HG03064 (cell line): Measurements from ENCODE around the gene DGKD.

Experiments
- ATAC-seq: cut with Tn5 transposase; IDR thresholded peaks from one replicate; pipeline ENCODE4 v1.9.1; 2021; ENCODE audit warnings: low read depth; ENCODE audit not compliant: unreplicated experiment

The DGKD gene

GRCh38 chr2:233455491-233455890, 101.2 kb downstream of the DGKD start:
- ATAC-seq = no peak

GRCh38 chr2:233456111-233456510, 101.8 kb downstream of the DGKD start:
- ATAC-seq = no peak

GRCh38 chr2:233456934-233457333, 102.6 kb downstream of the DGKD start:
- ATAC-seq = no peak

- ATAC-seq = no peak
Observed at GRCh38 chr2:233457356-233457755, 103.1 kb downstream of the DGKD start.

- ATAC-seq = no peak
Observed at GRCh38 chr2:233458031-233458610, 103.8 kb downstream of the DGKD start.

GRCh38 chr2:233458826-233459225, 104.5 kb downstream of the DGKD start:
- ATAC-seq = no peak

GRCh38 chr2:233459426-233459825, 105.1 kb downstream of the DGKD start:
- no peak for ATAC-seq

- no peak for ATAC-seq
Observed at GRCh38 chr2:233460726-233461441, 106.6 kb downstream of the DGKD start.

- ATAC-seq = no peak
Observed at GRCh38 chr2:233461481-233461891, 107.2 kb downstream of the DGKD start.

GRCh38 chr2:233462202-233462785, 108.0 kb downstream of the DGKD start:
- no peak for ATAC-seq

GRCh38 chr2:233462826-233463470, 108.7 kb downstream of the DGKD start:
- ATAC-seq = no peak

GRCh38 chr2:233463586-233463985, 109.3 kb downstream of the DGKD start:
- no peak for ATAC-seq

- no peak for ATAC-seq
Observed at GRCh38 chr2:233464056-233464455, 109.8 kb downstream of the DGKD start.

GRCh38 chr2:233464531-233465240, 110.4 kb downstream of the DGKD start:
- ATAC-seq = no peak

GRCh38 chr2:233466991-233467603, 112.8 kb downstream of the DGKD start:
- ATAC-seq = no peak

GRCh38 chr2:233468047-233468740, 113.9 kb downstream of the DGKD start:
- ATAC-seq = no peak

GRCh38 chr2:233468741-233469110, 114.4 kb downstream of the DGKD start:
- ATAC-seq = no peak

- no peak for ATAC-seq
Observed at GRCh38 chr2:233469261-233470010, 115.1 kb downstream of the DGKD start.

- ATAC-seq = no peak
Observed at GRCh38 chr2:233470011-233470687, 115.9 kb downstream of the DGKD start.
